Mesothelial cell of epicardium (in vitro differentiated cells): Measurements from ENCODE around the gene NXPH4. TPM values are rescaled to one million over a fixed set of nuclear protein-coding genes. Genes with fewer than 3 reads are reported as not detected.
A peak's percentile ranks its signal among the peaks of the same experiment; 100 is the strongest.

Experiments
- DNase-seq, 2 experiments: peaks; one replicate each; pipeline ENCODE4 v3.0.0; 2021; ENCODE audit warnings: low spot score in 2 of 2; ENCODE audit not compliant: unreplicated experiment in 2 of 2
- H3K27ac Mint-ChIP-seq: 2 replicates; pipeline ENCODE4 v1.8.0; 2021; ENCODE audit warnings: mixed read lengths
- H3K27me3 Mint-ChIP-seq: 2 replicates; pipeline ENCODE4 v1.8.0; 2021; ENCODE audit warnings: low read depth, mixed read lengths
- H3K36me3 Mint-ChIP-seq: 2 replicates; pipeline ENCODE4 v1.8.0; 2021; ENCODE audit warnings: mixed read lengths
- H3K4me1 Mint-ChIP-seq: 2 replicates; pipeline ENCODE4 v1.8.0; 2021; ENCODE audit warnings: mixed read lengths
- H3K4me3 Mint-ChIP-seq: 2 replicates; pipeline ENCODE4 v1.8.0; 2021; ENCODE audit warnings: mild to moderate bottlenecking, moderate library complexity, mixed read lengths
- H3K9me3 Mint-ChIP-seq: 2 replicates; pipeline ENCODE4 v1.8.0; 2021; ENCODE audit warnings: mixed read lengths
- total RNA-seq: library from RNA; stranded (reverse); gene quantifications from 3 replicates; pipeline ENCODE4 v1.2.1, GENCODE V29; 2021
- TF ChIP-seq, protein P1 (sequence below): fragments of 200-600 bp; sonication (generic); IDR thresholded peaks from one replicate; pipeline ENCODE4 v1.5.0; 2021; ENCODE audit warnings: antibody characterized with exemption; ENCODE audit not compliant: unreplicated experiment

The NXPH4 gene
- total RNA-seq, 1 donor from 2014 or later = 3.8 TPM

DNA sequence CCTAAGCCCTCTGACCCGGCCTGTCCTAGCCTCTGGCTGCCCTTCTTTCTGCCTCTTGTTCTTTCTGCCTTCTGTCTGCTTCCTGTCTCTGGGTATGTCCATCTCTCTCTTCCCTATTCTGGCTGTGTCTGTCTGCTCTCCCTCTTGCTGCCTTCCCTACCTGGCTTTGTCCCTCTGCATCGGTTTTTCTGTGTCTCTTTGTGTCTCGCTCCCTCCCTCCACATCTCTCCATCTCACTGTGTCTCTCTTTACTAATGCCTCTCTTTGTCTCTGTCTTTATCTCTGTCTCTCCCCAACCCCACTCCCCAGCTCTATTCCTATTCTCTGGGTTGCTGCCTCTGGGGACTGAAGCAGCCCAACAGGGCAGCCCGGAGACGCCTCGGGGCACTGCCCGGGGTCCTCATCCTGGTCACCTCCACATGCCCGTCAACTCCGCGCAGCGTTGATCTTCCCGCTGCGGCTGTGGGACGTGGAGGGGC is 23.0 kb downstream of the NXPH4 start:
- no peak overlapping the region for H3K27ac Mint-ChIP-seq
- no peak for DNase-seq
- H3K4me1 Mint-ChIP-seq = peaks cover 48% of the 10 kb centered on the region
- TF ChIP-seq, protein P1, sequence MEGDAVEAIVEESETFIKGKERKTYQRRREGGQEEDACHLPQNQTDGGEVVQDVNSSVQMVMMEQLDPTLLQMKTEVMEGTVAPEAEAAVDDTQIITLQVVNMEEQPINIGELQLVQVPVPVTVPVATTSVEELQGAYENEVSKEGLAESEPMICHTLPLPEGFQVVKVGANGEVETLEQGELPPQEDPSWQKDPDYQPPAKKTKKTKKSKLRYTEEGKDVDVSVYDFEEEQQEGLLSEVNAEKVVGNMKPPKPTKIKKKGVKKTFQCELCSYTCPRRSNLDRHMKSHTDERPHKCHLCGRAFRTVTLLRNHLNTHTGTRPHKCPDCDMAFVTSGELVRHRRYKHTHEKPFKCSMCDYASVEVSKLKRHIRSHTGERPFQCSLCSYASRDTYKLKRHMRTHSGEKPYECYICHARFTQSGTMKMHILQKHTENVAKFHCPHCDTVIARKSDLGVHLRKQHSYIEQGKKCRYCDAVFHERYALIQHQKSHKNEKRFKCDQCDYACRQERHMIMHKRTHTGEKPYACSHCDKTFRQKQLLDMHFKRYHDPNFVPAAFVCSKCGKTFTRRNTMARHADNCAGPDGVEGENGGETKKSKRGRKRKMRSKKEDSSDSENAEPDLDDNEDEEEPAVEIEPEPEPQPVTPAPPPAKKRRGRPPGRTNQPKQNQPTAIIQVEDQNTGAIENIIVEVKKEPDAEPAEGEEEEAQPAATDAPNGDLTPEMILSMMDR = no peak
- H3K4me3 Mint-ChIP-seq = peak overlapping the region; percentile 78
- H3K9me3 Mint-ChIP-seq = no peaks in the 10 kb centered on the region
- peaks cover 96% of the 10 kb centered on the region for H3K27me3 Mint-ChIP-seq
- peaks cover under 1% of the 10 kb centered on the region for H3K36me3 Mint-ChIP-seq

GRCh38 chr12:57240066-57240921 is 23.7 kb downstream of the NXPH4 start:
- no peak for DNase-seq
- peak overlapping the region; percentile 78 for H3K4me3 Mint-ChIP-seq
- no peaks in the 10 kb centered on the region for H3K9me3 Mint-ChIP-seq
- no peaks in the 10 kb centered on the region for H3K36me3 Mint-ChIP-seq
- TF ChIP-seq, protein P1 = no peak
- peak overlapping the region; percentile 34 for H3K27ac Mint-ChIP-seq
- peaks cover 48% of the 10 kb centered on the region for H3K4me1 Mint-ChIP-seq
- peaks cover 93% of the 10 kb centered on the region for H3K27me3 Mint-ChIP-seq

DNA sequence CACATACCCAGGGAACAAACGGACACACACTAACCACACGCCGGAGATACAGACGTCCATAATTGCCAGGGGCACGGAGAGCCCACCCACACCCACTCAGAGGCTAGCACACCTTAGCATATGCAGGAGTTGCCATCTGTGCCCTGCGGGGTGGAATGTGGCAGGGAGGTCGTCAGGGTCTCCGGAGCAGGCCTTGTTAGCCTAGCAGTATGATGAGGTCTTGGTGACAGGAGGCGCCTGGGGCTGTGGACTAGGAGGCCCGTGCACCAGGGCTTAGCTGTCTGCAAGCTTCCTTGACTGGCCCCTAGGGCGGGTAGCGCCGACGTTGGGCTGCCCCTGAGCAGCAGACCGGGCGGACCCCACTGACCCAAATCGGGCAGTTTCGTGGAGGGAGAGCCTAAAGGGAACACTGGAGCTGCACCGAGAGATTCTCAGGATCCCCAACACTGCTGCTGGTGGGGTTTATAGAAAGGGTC is 24.4 kb downstream of the NXPH4 start:
- Mint-ChIP-seq H3K27ac (no peak overlapping the region), H3K27me3 (peaks cover 86% of the 10 kb centered on the region), H3K9me3 (no peaks in the 10 kb centered on the region), H3K4me1 (peaks cover 48% of the 10 kb centered on the region), H3K36me3 (no peaks in the 10 kb centered on the region), H3K4me3 (peak overlapping the region; percentile 78)
- TF ChIP-seq, protein P1 = no peak
- no peak for DNase-seq

DNA sequence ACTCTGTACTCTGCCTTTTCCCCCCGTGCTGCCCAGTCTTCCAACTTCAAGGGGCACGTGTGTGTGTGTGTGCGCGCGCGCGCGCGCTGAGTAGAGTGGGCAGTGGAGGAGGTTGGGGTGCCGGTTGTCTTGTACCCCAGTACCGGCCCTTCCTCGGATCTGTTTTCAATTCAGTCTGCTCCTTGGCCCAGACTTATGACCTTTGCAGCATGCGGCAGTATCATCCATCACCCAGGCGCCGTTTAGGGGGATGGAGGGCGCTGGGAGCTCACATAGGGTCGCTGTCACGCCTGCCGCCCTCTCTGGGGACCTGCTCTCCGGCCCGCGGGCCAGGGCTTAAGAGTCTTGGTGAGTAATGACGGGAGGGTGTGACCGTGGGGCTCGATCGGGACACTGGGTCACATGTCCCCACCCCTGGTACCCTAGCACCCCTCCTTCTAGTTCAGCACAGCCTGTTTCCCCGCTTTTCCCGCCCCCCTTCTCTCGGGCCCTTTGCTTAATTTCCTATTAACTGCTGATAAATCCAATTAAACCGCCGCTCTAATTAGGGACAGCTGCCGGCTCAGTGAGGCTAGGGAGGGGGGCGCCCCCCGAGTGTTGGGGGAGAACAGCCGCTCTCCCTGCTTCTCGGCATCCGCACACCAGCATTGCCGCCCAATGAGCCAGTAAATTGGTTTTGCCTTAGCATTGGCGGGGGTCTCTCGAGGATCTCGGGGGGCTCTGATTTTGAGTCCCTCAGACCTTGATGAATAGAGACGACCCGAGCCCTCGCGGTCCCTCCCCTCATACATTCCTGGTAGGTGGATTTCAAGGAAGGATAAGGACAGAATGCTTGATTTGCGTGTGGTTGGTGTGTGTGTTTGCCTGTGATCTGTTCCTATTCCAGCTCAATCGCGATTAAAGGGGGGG is 25.1 kb downstream of the NXPH4 start:
- no peaks in the 10 kb centered on the region for H3K9me3 Mint-ChIP-seq
- no peaks in the 10 kb centered on the region for H3K36me3 Mint-ChIP-seq
- DNase-seq = no peak
- no peak overlapping the region for H3K27ac Mint-ChIP-seq
- peak overlapping the region; percentile 38 for H3K4me3 Mint-ChIP-seq
- TF ChIP-seq, protein P1 = no peak
- peaks cover 79% of the 10 kb centered on the region for H3K27me3 Mint-ChIP-seq
- H3K4me1 Mint-ChIP-seq = peaks cover 48% of the 10 kb centered on the region

- Mint-ChIP-seq H3K4me1 (peaks cover 45% of the 10 kb centered on the region), H3K36me3 (no peaks in the 10 kb centered on the region), H3K4me3 (peak overlapping the region; percentile 68), H3K27ac (no peak overlapping the region), H3K27me3 (peaks cover 73% of the 10 kb centered on the region), H3K9me3 (no peaks in the 10 kb centered on the region)
- TF ChIP-seq, protein P1 = no peak
- no peak for DNase-seq
Measured at GRCh38 chr12:57242329-57242690, 25.7 kb downstream of the NXPH4 start.
